ENCODE measurements around the gene GOLGA8N.

Gene GOLGA8N

GRCh38 chr15:32651229-32651837, 58.1 kb downstream of the GOLGA8N start:
- peak; percentile 88 for DNase-seq (ENCODE audit: low spot score)

- DNase-seq (ENCODE audit: low spot score) = no peak
Measured at GRCh38 chr15:32652178-32652577, 58.9 kb downstream of the GOLGA8N start.

GRCh38 chr15:32656091-32656490, 62.8 kb downstream of the GOLGA8N start:
- DNase-seq (ENCODE audit: low spot score) = no peak

GRCh38 chr15:32656496-32656895, 63.2 kb downstream of the GOLGA8N start:
- DNase-seq (ENCODE audit: low spot score) = no peak

Measured in GM03348 (cell line).